GM12864 (cell line): ENCODE measurements around the gene PAXX.

ENCODE experiments used
- DNase-seq: peaks from one replicate; pipeline ENCODE4 v3.0.0-alpha.2; 2011; ENCODE audit warnings: low read depth
- H3K4me3 ChIP-seq: 2 replicates; pipeline ENCODE4 v1.5.1; 2011; ENCODE audit warnings: mild to moderate bottlenecking, low read depth, low read length, control low read depth
- TF ChIP-seq, protein P1 (sequence below): IDR thresholded peaks from 2 replicates; pipeline ENCODE4 v1.5.1; 2011; ENCODE audit warnings: low read depth, mild to moderate bottlenecking, moderate library complexity, low read length, control low read depth, inconsistent platforms; ENCODE audit errors: missing control alignments

The PAXX gene

DNA sequence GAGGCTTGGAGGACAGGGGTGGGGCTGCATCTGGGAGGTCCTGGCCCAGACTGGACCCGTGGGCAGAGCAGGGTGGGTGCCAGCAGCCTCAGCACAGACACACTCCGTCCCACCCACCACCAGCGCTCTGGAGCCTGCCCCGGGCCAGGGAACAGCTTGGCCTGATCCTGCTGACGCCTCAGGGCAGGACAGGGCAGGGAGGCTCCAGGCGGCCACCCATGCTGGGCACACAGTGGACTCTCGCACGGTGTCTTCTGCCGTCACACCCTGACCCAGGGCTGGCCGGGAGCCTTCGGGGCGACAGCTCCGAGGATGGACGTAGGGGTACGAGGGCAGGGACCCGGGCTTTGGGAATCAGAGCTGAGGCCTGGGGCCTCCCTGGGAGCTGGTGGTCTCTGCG lies 23.1 kb upstream of the PAXX start:
- DNase-seq = no peak
- H3K4me3 ChIP-seq = no peak overlapping the region
- TF ChIP-seq, protein P1, sequence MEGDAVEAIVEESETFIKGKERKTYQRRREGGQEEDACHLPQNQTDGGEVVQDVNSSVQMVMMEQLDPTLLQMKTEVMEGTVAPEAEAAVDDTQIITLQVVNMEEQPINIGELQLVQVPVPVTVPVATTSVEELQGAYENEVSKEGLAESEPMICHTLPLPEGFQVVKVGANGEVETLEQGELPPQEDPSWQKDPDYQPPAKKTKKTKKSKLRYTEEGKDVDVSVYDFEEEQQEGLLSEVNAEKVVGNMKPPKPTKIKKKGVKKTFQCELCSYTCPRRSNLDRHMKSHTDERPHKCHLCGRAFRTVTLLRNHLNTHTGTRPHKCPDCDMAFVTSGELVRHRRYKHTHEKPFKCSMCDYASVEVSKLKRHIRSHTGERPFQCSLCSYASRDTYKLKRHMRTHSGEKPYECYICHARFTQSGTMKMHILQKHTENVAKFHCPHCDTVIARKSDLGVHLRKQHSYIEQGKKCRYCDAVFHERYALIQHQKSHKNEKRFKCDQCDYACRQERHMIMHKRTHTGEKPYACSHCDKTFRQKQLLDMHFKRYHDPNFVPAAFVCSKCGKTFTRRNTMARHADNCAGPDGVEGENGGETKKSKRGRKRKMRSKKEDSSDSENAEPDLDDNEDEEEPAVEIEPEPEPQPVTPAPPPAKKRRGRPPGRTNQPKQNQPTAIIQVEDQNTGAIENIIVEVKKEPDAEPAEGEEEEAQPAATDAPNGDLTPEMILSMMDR = no peak

GRCh38 chr9:136969774-136970173 lies 22.4 kb upstream of the PAXX start:
- TF ChIP-seq, protein P1 = no peak
- no peak for DNase-seq
- no peak overlapping the region for H3K4me3 ChIP-seq

GRCh38 chr9:136970361-136970760 lies 21.9 kb upstream of the PAXX start:
- TF ChIP-seq, protein P1 = no peak
- H3K4me3 ChIP-seq = no peak overlapping the region
- no peak for DNase-seq

- no peak for DNase-seq
- H3K4me3 ChIP-seq = no peak overlapping the region
- TF ChIP-seq, protein P1 = no peak
Observed at GRCh38 chr9:136971746-136972145, 20.5 kb upstream of the PAXX start.

DNA sequence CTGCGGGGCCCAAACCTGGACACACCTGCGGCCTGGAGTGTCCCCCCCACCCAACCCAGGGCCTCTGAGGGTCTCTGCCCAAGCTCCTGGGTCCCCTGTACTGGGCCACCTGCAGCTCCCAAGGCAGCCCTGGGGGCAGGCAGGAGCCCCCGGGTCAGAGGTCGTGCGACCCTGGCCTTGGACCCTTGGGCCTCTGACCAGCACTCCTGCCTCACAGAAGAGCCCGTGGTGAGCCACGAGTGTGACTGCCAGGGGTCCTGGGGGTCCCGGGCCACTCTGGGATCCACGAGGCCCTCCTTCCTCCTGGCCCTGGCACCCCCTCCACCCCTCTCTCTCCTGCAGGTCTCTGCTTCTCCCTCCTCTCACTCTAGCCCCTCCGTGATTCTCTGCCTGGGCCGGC lies 19.9 kb upstream of the PAXX start:
- no peak overlapping the region for H3K4me3 ChIP-seq
- no peak for DNase-seq
- TF ChIP-seq, protein P1 = no peak

DNA sequence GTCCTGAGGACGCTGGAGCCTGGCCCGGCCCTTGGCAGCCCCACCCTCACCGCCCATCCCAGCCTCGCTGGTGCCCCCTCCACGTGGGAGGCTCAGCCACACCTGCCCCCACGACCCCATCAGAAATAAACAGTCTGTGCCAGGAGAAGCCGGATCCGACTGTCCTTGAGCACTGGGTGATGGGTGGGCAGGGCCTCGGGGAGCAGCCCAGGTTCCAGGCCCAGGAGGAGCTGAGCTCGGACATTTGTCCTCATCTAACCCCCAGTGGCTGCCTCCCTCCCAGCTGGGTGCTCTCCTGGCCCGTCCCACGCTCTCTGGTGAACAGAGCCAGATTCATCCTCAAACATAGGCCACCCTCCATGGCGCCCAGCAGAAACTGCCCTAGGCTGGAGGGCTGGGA lies 19.5 kb upstream of the PAXX start:
- TF ChIP-seq, protein P1 = no peak
- DNase-seq = no peak

More for the DNA sequence above, 19.5 kb upstream of the PAXX start:
- no peak overlapping the region for H3K4me3 ChIP-seq
